ENCODE results near the gene SORL1. TPM values are rescaled to one million over a fixed set of nuclear protein-coding genes. Genes with fewer than 3 reads are reported as not detected.
"Not testable (repeated sequence)": the region's sequence is repeated elsewhere in the genome, so short reads cannot be mapped to it uniquely, and the experiment has no call there.

Gene SORL1, protein sequence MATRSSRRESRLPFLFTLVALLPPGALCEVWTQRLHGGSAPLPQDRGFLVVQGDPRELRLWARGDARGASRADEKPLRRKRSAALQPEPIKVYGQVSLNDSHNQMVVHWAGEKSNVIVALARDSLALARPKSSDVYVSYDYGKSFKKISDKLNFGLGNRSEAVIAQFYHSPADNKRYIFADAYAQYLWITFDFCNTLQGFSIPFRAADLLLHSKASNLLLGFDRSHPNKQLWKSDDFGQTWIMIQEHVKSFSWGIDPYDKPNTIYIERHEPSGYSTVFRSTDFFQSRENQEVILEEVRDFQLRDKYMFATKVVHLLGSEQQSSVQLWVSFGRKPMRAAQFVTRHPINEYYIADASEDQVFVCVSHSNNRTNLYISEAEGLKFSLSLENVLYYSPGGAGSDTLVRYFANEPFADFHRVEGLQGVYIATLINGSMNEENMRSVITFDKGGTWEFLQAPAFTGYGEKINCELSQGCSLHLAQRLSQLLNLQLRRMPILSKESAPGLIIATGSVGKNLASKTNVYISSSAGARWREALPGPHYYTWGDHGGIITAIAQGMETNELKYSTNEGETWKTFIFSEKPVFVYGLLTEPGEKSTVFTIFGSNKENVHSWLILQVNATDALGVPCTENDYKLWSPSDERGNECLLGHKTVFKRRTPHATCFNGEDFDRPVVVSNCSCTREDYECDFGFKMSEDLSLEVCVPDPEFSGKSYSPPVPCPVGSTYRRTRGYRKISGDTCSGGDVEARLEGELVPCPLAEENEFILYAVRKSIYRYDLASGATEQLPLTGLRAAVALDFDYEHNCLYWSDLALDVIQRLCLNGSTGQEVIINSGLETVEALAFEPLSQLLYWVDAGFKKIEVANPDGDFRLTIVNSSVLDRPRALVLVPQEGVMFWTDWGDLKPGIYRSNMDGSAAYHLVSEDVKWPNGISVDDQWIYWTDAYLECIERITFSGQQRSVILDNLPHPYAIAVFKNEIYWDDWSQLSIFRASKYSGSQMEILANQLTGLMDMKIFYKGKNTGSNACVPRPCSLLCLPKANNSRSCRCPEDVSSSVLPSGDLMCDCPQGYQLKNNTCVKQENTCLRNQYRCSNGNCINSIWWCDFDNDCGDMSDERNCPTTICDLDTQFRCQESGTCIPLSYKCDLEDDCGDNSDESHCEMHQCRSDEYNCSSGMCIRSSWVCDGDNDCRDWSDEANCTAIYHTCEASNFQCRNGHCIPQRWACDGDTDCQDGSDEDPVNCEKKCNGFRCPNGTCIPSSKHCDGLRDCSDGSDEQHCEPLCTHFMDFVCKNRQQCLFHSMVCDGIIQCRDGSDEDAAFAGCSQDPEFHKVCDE (N-terminal part only)
- total RNA-seq (10 to 100 TPM in 3 of 4 donors, 1 to 10 TPM in 1; 8.1 to 17.1 (median 14.2) TPM), polyA plus RNA-seq (10 to 100 TPM in 1 of 3 donors, 1 to 10 TPM in 2; 3.2 to 19.8 (median 3.6) TPM)

DNA sequence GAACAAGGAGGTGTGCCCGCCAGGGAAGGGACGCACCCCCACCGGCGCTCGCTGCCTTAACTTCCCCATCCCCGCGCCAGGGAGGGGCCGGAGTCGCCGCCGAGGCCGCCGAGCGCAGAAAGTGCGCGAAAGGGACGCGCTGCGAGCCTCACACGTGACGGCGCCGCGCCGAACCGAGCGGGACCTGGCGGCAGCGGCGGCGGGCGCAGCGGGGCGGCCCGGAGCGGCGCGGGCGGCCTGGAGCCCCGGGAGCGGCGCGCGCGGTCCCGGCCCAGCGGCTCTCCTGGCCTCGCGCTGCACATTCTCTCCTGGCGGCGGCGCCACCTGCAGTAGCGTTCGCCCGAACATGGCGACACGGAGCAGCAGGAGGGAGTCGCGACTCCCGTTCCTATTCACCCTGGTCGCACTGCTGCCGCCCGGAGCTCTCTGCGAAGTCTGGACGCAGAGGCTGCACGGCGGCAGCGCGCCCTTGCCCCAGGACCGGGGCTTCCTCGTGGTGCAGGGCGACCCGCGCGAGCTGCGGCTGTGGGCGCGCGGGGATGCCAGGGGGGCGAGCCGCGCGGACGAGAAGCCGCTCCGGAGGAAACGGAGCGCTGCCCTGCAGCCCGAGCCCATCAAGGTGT is at the start of gene SORL1:
Gene SORL1, plus strand, starts transcription at position 329 of the 623 bp plus-strand sequence. Its CDS starts 18 bp downstream, at position 347.
- H3K27ac ChIP-seq: peak within 1 kb of the TSS; percentile 43 to 81 (median 73)
- peak in 3 of 4 donors; percentile 10 to 75 (median 75) for TF ChIP-seq POLR2AphosphoS5 (IDR thresholded peaks at IDR 0.05)
- no peak for TF ChIP-seq POLR2A (IDR thresholded peaks at IDR 0.05)
- TF ChIP-seq, protein P1, sequence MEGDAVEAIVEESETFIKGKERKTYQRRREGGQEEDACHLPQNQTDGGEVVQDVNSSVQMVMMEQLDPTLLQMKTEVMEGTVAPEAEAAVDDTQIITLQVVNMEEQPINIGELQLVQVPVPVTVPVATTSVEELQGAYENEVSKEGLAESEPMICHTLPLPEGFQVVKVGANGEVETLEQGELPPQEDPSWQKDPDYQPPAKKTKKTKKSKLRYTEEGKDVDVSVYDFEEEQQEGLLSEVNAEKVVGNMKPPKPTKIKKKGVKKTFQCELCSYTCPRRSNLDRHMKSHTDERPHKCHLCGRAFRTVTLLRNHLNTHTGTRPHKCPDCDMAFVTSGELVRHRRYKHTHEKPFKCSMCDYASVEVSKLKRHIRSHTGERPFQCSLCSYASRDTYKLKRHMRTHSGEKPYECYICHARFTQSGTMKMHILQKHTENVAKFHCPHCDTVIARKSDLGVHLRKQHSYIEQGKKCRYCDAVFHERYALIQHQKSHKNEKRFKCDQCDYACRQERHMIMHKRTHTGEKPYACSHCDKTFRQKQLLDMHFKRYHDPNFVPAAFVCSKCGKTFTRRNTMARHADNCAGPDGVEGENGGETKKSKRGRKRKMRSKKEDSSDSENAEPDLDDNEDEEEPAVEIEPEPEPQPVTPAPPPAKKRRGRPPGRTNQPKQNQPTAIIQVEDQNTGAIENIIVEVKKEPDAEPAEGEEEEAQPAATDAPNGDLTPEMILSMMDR (IDR thresholded peaks at IDR 0.05): peak; percentile 42 to 58 (median 48)
- TF ChIP-seq EP300 (IDR thresholded peaks at IDR 0.05): no peak
- intact Hi-C loops (cut with DNase I): loop anchor here (2.0 to 5.0 kb wide), 5 partner anchors 15 to 140 kb away; no protein-coding TSS in a partner anchor
- peak within 1 kb of the TSS; percentile 74 to 94 (median 82) for H3K4me3 ChIP-seq
- no peaks in the 10 kb centered on the region for H3K9me3 ChIP-seq
- peak; percentile 85 for DNase-seq
- no peaks in the 10 kb centered on the region for H3K36me3 ChIP-seq
- no peaks in the 10 kb centered on the region for H3K27me3 ChIP-seq
- WGBS, 2 donors: 0 to 1% methylated on average over 89 of the region's 89 CpGs
- H3K4me1 ChIP-seq: peaks cover 0 to 23% (median 16%) of the 10 kb centered on the region in 4 donors

DNA sequence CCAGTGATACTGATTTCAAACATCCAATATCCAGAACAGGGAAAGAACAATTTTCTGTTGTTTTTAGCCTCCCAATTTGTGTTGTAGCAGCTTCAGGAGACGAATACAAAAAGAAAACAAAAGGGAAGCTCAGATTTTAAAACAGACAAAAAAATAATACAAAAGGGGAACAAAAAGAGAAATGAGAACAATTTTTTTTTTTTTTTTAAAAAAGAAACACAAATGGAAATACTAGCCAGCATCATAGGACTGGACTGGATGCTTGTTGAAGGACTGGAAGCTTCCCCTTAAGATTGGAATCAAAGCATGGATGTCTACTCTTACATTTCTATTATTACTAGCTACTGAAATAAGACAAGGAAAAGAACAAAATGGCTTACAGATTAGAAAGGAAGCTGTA is 46.5 kb upstream of the SORL1 start:
- no peaks in the 10 kb centered on the region for H3K9me3 ChIP-seq
- 68 to 93% methylated on average over 1 of the region's 1 CpG for WGBS, 2 donors
- H3K27me3 ChIP-seq: no peaks in the 10 kb centered on the region
- DNase-seq: no peak
- intact Hi-C loops (cut with DNase I): no loop called here
- no peaks in the 10 kb centered on the region for H3K36me3 ChIP-seq
- no peaks in the 10 kb centered on the region for H3K4me1 ChIP-seq
- TF ChIP-seq POLR2AphosphoS5 (IDR thresholded peaks at IDR 0.05): no peak
- TF ChIP-seq POLR2A (IDR thresholded peaks at IDR 0.05): no peak
- no peak overlapping the region for H3K27ac ChIP-seq
- no peak overlapping the region for H3K4me3 ChIP-seq

DNA sequence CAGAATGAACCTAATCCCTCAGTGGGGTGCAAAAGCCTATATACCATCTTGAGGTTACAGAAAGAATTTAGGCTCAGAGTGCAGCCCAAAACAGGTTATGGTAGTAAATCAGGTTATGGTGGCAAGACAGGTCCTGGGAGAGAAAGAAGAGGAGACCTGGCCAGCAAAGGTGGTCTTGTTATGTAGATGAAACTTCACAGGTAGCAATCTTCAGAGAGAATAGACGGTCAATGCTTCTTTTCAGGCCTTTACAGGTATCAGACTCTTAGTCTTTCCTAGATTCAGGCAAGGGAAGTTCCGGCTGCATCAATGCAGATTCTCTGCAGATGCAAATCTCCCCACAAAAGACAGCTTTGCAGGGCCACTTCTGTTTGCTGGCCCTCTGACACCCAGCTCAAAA is 45.8 kb upstream of the SORL1 start:
- no peak for DNase-seq
- Histone ChIP-seq H3K9me3 (no peaks in the 10 kb centered on the region), H3K27ac (no peak overlapping the region), H3K36me3 (no peaks in the 10 kb centered on the region), H3K27me3 (no peaks in the 10 kb centered on the region), H3K4me1 (no peaks in the 10 kb centered on the region), H3K4me3 (no peak overlapping the region)
- TF ChIP-seq EP300 (IDR thresholded peaks at IDR 0.05) (no peak), POLR2AphosphoS5 (IDR thresholded peaks at IDR 0.05) (no peak), POLR2A (IDR thresholded peaks at IDR 0.05) (no peak)
- TF ChIP-seq, protein P1 (IDR thresholded peaks at IDR 0.05): no peak
- 86 to 96% methylated on average over 2 of the region's 2 CpGs for WGBS, 2 donors
- intact Hi-C loops (cut with DNase I): no loop called here

DNA sequence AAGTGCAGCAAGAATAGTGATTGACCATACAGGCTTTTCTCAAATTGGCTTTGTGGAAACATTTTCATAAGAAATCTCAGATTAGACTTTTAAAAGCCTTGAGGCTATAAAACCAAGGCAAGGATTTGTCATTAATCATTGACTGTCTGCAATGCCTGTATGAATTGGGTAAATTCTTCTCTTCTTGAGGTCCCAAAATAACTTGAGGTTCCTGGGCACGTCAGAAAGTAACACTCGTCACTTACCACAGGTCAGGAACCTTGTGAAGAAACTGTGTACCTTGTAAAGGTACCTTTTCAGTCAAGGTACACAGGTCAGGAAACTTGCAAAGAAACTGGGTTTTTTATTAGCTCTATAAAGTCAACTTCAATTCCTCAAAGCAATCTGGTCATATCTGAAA is 43.3 kb upstream of the SORL1 start:
- no peaks in the 10 kb centered on the region for H3K9me3 ChIP-seq
- H3K27ac ChIP-seq: no peak overlapping the region
- intact Hi-C loops (cut with DNase I): no loop called here
- H3K27me3 ChIP-seq: no peaks in the 10 kb centered on the region
- no peak overlapping the region for H3K4me3 ChIP-seq
- TF ChIP-seq, protein P1 (IDR thresholded peaks at IDR 0.05): no peak
- TF ChIP-seq EP300 (IDR thresholded peaks at IDR 0.05) (no peak), POLR2A (IDR thresholded peaks at IDR 0.05) (no peak)
- 28 to 59% methylated on average over 2 of the region's 2 CpGs for WGBS, 2 donors
- H3K4me1 ChIP-seq: no peaks in the 10 kb centered on the region
- DNase-seq: no peak
- H3K36me3 ChIP-seq: no peaks in the 10 kb centered on the region

DNA sequence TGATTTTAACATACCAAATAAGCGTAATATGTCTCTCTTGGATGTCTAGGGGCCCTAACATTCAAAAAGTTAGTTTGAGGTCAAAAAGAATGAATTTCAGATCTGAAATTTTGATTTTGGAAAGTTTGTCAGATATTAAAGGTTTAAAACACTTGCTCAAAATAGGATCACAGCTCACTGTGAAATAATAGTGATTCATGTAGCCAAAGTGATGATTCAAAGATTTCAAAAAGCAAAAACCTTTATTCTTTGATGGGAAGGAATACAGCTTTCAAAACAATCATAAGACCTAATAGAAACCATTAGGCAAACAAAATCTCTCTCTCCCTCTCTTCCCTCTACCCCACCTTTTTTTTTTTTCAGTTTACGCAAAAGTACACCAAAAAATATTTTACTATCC is 42.1 kb upstream of the SORL1 start:
- H3K36me3 ChIP-seq; H3K27ac ChIP-seq; H3K9me3 ChIP-seq; DNase-seq; H3K4me3 ChIP-seq; H3K4me1 ChIP-seq; intact Hi-C loops (cut with DNase I); H3K27me3 ChIP-seq: not testable (repeated sequence)
- WGBS, 2 donors: 96 to 97% methylated on average over 2 of the region's 2 CpGs

DNA sequence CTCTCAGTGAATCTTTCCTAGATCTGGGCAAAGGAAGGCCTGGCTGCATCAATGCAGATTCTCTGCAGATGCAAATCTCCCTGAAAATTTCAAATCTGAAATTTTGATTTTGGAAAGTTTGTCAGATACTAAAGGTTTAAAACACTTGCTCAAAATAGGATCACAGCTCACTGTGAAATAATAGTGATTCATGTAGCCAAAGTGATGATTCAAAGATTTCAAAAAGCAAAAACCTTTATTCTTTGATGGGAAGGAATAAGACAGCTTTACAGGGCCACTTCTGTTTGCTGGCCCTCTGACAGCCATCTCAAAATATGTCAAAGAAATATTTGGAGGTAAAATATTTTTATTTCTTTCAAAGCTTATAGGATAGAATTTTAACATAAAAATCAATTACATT is 40.8 kb upstream of the SORL1 start:
- H3K4me1 ChIP-seq: peaks cover 0 to 13% (median 4%) of the 10 kb centered on the region in 4 donors
- H3K27me3 ChIP-seq; H3K27ac ChIP-seq; H3K36me3 ChIP-seq; intact Hi-C loops (cut with DNase I); H3K9me3 ChIP-seq; DNase-seq; H3K4me3 ChIP-seq: not testable (repeated sequence)
